Measurements from ENCODE around the gene GCSAM.

The GCSAM gene

GRCh38 chr3:112128843-112129727 is 4.0 kb downstream of the GCSAM start:
- Histone ChIP-seq H3K4me1 (ENCODE audit: control insufficient read depth, insufficient read depth, low read length) (no peaks in the 10 kb centered on the region), H3K9ac (ENCODE audit: low read depth, low read length) (no peak overlapping the region)

GRCh38 chr3:112127522-112128494 is 5.2 kb downstream of the GCSAM start:
- H3K36me3 ChIP-seq (ENCODE audit: insufficient read depth, low read length), result no peaks in the 10 kb centered on the region
- no peak overlapping the region for H3K4me2 ChIP-seq (ENCODE audit: low read length)
- H3K4me3 ChIP-seq (ENCODE audit: low read length), result no peak overlapping the region
- H3K9me3 ChIP-seq (replicated peaks; ENCODE audit: low read length), result no peaks in the 10 kb centered on the region
- no peaks in the 10 kb centered on the region for H3K27me3 ChIP-seq (ENCODE audit: control insufficient read depth, insufficient read depth, low read length)
- H3K9ac ChIP-seq (ENCODE audit: low read depth, low read length), result no peak overlapping the region
- H3K4me1 ChIP-seq (ENCODE audit: control insufficient read depth, insufficient read depth, low read length), result no peaks in the 10 kb centered on the region

More at GRCh38 chr3:112128843-112129727, 4.0 kb downstream of the GCSAM start:
- Histone ChIP-seq H3K4me3 (ENCODE audit: low read length) (no peak overlapping the region), H3K4me2 (ENCODE audit: low read length) (no peak overlapping the region), H3K9me3 (replicated peaks; ENCODE audit: low read length) (no peaks in the 10 kb centered on the region), H3K36me3 (ENCODE audit: insufficient read depth, low read length) (no peaks in the 10 kb centered on the region), H3K27me3 (ENCODE audit: control insufficient read depth, insufficient read depth, low read length) (no peaks in the 10 kb centered on the region)

- Histone ChIP-seq H3K27me3 (ENCODE audit: control insufficient read depth, insufficient read depth, low read length) (no peaks in the 10 kb centered on the region), H3K9me3 (replicated peaks; ENCODE audit: low read length) (no peaks in the 10 kb centered on the region), H3K36me3 (ENCODE audit: insufficient read depth, low read length) (peaks cover under 1% of the 10 kb centered on the region), H3K4me1 (ENCODE audit: control insufficient read depth, insufficient read depth, low read length) (no peaks in the 10 kb centered on the region), H3K4me2 (ENCODE audit: low read length) (no peak overlapping the region), H3K4me3 (ENCODE audit: low read length) (no peak overlapping the region), H3K9ac (ENCODE audit: low read depth, low read length) (no peak overlapping the region)
Observed at GRCh38 chr3:112126511-112126911, 6.5 kb downstream of the GCSAM start.

DNA sequence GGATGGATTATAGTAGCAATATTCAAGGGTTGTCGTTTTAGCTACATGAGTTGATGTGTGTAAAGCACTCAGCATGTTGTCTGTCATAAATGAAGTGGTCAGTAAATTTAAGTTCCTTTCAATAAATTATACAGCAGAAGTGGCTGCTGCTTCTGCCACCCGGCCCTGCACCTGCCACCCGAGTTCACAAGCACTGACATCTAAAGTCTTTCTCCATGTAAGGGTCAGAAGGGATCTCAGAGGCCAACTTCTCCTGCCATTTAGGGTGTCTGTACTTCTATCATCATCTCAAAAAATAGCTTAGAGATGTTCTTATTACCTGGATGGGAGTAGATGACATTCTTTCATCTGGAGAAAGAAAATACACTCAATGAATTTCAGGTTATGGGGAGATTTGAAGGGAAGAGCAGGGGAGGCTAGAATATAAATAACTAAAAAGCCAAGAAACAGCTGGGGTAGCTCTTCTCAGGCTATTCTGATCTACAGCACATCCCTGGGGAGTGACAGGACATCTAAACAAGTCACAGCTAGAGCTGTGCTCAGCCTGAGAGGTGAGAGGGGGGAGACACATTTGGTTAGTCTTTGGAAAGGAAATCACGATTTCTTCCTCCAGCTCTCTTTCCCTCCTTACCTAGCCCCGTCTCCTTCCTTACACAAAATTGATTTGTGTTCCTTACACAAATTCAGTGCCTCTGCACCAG is 8.0 kb downstream of the GCSAM start:
- Histone ChIP-seq H3K4me2 (ENCODE audit: low read length) (no peak overlapping the region), H3K9ac (ENCODE audit: low read depth, low read length) (no peak overlapping the region), H3K36me3 (ENCODE audit: insufficient read depth, low read length) (peaks cover 3% of the 10 kb centered on the region), H3K4me1 (ENCODE audit: control insufficient read depth, insufficient read depth, low read length) (no peaks in the 10 kb centered on the region), H3K4me3 (ENCODE audit: low read length) (no peak overlapping the region), H3K27me3 (ENCODE audit: control insufficient read depth, insufficient read depth, low read length) (no peaks in the 10 kb centered on the region), H3K9me3 (replicated peaks; ENCODE audit: low read length) (no peaks in the 10 kb centered on the region)

DNA sequence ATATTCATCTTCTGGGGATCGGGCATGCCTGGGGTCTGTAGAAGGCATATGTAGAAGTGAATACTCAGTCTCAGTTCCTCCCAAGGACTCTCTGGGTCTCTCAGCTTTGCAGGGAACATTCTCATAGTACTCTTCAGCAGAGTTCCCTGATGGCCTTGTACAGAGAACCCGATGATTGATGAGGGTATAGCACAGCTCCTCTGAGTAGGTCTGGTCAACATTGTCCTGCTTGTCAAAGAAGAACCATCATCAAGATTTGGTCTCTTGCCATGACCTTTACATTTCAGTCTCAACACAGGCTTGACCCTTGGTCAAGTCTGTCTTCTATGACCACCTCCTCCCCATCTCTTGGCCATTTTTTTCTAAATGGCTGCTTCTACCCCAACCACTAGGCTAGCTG is 9.5 kb downstream of the GCSAM start:
- peaks cover 7% of the 10 kb centered on the region for H3K36me3 ChIP-seq (ENCODE audit: insufficient read depth, low read length)
- H3K4me2 ChIP-seq (ENCODE audit: low read length), result no peak overlapping the region
- no peaks in the 10 kb centered on the region for H3K4me1 ChIP-seq (ENCODE audit: control insufficient read depth, insufficient read depth, low read length)
- no peak overlapping the region for H3K4me3 ChIP-seq (ENCODE audit: low read length)
- H3K9ac ChIP-seq (ENCODE audit: low read depth, low read length), result no peak overlapping the region
- no peaks in the 10 kb centered on the region for H3K9me3 ChIP-seq (replicated peaks; ENCODE audit: low read length)
- no peaks in the 10 kb centered on the region for H3K27me3 ChIP-seq (ENCODE audit: control insufficient read depth, insufficient read depth, low read length)

DNA sequence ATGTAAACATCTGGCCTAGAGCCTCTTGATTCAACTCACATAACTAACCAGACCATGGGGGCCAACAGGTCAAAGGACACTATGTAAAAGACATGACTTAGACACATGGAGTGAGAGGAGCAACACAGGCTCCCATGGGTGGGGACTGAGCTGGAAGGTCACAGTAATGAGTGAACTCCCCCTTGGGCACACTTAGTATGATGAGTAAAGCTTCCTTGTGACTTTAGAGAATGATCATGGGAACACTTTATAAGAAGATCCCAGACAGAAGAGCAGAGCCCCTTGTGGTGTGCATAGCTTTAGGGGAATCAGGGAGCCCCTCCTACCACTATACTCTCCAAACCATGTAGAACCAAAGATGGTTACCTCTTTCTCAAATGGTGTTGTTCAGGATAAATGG is 10.2 kb downstream of the GCSAM start:
- Histone ChIP-seq H3K36me3 (ENCODE audit: insufficient read depth, low read length) (peaks cover 7% of the 10 kb centered on the region), H3K9ac (ENCODE audit: low read depth, low read length) (no peak overlapping the region), H3K4me3 (ENCODE audit: low read length) (no peak overlapping the region), H3K4me2 (ENCODE audit: low read length) (no peak overlapping the region), H3K27me3 (ENCODE audit: control insufficient read depth, insufficient read depth, low read length) (no peaks in the 10 kb centered on the region), H3K9me3 (replicated peaks; ENCODE audit: low read length) (no peaks in the 10 kb centered on the region), H3K4me1 (ENCODE audit: control insufficient read depth, insufficient read depth, low read length) (no peaks in the 10 kb centered on the region)

GRCh38 chr3:112121577-112122547 is 11.2 kb downstream of the GCSAM start:
- H3K27me3 ChIP-seq (ENCODE audit: control insufficient read depth, insufficient read depth, low read length), result no peaks in the 10 kb centered on the region
- H3K4me2 ChIP-seq (ENCODE audit: low read length), result no peak overlapping the region
- peaks cover 7% of the 10 kb centered on the region for H3K36me3 ChIP-seq (ENCODE audit: insufficient read depth, low read length)
- no peak overlapping the region for H3K9ac ChIP-seq (ENCODE audit: low read depth, low read length)
- no peaks in the 10 kb centered on the region for H3K4me1 ChIP-seq (ENCODE audit: control insufficient read depth, insufficient read depth, low read length)
- no peaks in the 10 kb centered on the region for H3K9me3 ChIP-seq (replicated peaks; ENCODE audit: low read length)
- H3K4me3 ChIP-seq (ENCODE audit: low read length), result no peak overlapping the region

- no peak overlapping the region for H3K4me3 ChIP-seq (ENCODE audit: low read length)
- no peak overlapping the region for H3K4me2 ChIP-seq (ENCODE audit: low read length)
- H3K36me3 ChIP-seq (ENCODE audit: insufficient read depth, low read length), result peaks cover 11% of the 10 kb centered on the region
- no peaks in the 10 kb centered on the region for H3K9me3 ChIP-seq (replicated peaks; ENCODE audit: low read length)
- no peaks in the 10 kb centered on the region for H3K4me1 ChIP-seq (ENCODE audit: control insufficient read depth, insufficient read depth, low read length)
- no peaks in the 10 kb centered on the region for H3K27me3 ChIP-seq (ENCODE audit: control insufficient read depth, insufficient read depth, low read length)
- no peak overlapping the region for H3K9ac ChIP-seq (ENCODE audit: low read depth, low read length)
Observed at GRCh38 chr3:112119962-112120836, 12.8 kb downstream of the GCSAM start.

- Histone ChIP-seq H3K9me3 (replicated peaks; ENCODE audit: low read length) (no peaks in the 10 kb centered on the region), H3K36me3 (ENCODE audit: insufficient read depth, low read length) (peaks cover 11% of the 10 kb centered on the region), H3K9ac (ENCODE audit: low read depth, low read length) (no peak overlapping the region), H3K27me3 (ENCODE audit: control insufficient read depth, insufficient read depth, low read length) (no peaks in the 10 kb centered on the region), H3K4me2 (ENCODE audit: low read length) (no peak overlapping the region), H3K4me1 (ENCODE audit: control insufficient read depth, insufficient read depth, low read length) (no peaks in the 10 kb centered on the region), H3K4me3 (ENCODE audit: low read length) (no peak overlapping the region)
Observed at GRCh38 chr3:112117841-112118571, 15.0 kb downstream of the GCSAM start.

Measured in skeletal muscle satellite cell (primary cell).